ENCODE results near the gene EPM2AIP1. TPM values are rescaled to one million over a fixed set of nuclear protein-coding genes. Genes with fewer than 3 reads are reported as not detected.

Gene EPM2AIP1
- total and polyA plus RNA-seq, 9 of the 15 experiments (the other 6 are each of a cell fraction or from before 2014, with no cell fraction given): 6.7 to 44.8 (median 25.2) TPM

DNA sequence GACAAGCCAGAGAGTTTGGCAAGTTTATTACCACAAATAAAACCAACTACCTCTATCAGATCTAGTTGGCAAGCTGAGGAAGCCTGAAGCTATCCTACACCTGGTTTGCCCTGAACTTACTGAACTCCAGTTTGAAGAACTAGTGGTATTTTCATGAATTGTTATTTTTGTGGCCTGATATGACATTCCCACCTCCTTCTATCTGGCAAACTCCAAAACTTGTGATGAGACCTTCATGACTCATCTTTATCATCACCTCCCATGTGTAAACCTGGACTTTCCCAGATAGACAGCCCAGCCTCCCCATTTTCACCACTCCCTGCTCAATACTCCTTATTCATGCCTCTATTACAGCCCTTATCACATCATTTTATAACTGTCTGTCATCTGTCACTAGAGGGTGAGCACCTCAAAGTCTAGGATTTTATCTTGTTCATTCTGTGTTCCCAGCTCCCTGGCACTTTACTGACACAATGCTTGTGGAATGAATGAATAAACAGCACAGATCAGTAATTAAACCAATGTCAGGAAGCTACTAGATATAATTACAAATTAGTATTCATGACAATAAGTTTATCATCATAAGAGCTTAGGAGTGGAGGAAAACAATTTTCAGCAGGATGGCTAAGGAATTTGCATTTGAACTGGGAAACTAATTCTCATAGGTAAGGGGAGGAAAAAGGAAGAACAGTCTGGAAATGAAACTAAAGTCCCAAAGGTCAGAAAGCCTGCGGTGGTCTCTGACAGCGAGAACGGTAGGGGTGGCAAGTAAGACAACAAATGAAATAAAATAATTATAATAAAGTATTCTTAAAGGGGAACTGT, 34.9 kb downstream of the EPM2AIP1 start (continued):
- TF ChIP-seq, protein P1, sequence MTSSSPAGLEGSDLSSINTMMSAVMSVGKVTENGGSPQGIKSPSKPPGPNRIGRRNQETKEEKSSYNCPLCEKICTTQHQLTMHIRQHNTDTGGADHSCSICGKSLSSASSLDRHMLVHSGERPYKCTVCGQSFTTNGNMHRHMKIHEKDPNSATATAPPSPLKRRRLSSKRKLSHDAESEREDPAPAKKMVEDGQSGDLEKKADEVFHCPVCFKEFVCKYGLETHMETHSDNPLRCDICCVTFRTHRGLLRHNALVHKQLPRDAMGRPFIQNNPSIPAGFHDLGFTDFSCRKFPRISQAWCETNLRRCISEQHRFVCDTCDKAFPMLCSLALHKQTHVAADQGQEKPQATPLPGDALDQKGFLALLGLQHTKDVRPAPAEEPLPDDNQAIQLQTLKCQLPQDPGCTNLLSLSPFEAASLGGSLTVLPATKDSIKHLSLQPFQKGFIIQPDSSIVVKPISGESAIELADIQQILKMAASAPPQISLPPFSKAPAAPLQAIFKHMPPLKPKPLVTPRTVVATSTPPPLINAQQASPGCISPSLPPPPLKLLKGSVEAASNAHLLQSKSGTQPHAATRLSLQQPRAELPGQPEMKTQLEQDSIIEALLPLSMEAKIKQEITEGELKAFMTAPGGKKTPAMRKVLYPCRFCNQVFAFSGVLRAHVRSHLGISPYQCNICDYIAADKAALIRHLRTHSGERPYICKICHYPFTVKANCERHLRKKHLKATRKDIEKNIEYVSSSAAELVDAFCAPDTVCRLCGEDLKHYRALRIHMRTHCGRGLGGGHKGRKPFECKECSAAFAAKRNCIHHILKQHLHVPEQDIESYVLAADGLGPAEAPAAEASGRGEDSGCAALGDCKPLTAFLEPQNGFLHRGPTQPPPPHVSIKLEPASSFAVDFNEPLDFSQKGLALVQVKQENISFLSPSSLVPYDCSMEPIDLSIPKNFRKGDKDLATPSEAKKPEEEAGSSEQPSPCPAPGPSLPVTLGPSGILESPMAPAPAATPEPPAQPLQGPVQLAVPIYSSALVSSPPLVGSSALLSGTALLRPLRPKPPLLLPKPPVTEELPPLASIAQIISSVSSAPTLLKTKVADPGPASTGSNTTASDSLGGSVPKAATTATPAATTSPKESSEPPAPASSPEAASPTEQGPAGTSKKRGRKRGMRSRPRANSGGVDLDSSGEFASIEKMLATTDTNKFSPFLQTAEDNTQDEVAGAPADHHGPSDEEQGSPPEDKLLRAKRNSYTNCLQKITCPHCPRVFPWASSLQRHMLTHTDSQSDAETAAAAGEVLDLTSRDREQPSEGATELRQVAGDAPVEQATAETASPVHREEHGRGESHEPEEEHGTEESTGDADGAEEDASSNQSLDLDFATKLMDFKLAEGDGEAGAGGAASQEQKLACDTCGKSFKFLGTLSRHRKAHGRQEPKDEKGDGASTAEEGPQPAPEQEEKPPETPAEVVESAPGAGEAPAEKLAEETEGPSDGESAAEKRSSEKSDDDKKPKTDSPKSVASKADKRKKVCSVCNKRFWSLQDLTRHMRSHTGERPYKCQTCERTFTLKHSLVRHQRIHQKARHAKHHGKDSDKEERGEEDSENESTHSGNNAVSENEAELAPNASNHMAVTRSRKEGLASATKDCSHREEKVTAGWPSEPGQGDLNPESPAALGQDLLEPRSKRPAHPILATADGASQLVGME (CRISPR knock-in tag; IDR thresholded peaks at IDR 0.05): no peak
- TF ChIP-seq ZNF143 (CRISPR knock-in tag; IDR thresholded peaks at IDR 0.05): no peak
- TF ChIP-seq, protein P2, sequence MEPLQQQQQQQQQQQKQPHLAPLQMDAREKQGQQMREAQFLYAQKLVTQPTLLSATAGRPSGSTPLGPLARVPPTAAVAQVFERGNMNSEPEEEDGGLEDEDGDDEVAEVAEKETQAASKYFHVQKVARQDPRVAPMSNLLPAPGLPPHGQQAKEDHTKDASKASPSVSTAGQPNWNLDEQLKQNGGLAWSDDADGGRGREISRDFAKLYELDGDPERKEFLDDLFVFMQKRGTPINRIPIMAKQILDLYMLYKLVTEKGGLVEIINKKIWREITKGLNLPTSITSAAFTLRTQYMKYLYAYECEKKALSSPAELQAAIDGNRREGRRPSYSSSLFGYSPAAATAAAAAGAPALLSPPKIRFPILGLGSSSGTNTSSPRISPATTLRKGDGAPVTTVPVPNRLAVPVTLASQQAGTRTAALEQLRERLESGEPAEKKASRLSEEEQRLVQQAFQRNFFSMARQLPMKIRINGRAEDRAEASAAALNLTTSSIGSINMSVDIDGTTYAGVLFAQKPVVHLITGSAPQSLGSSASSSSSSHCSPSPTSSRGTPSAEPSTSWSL (CRISPR knock-in tag; IDR thresholded peaks at IDR 0.05; ENCODE audit: borderline replicate concordance): 0 out of 2 replicates have a peak, but pooled peaks have one; percentile 38
- no peak for TF ChIP-seq CBX5 (IDR thresholded peaks at IDR 0.05; ENCODE audit: borderline replicate concordance, low read depth)
- no peak for TF ChIP-seq GABPB2 (CRISPR knock-in tag; conservative IDR thresholded peaks at IDR 0.05)
- TF ChIP-seq WHSC1 (IDR thresholded peaks at IDR 0.05; ENCODE audit: low read length): no peak
- TF ChIP-seq SMARCE1 (IDR thresholded peaks at IDR 0.05): peak; percentile 100
- peak; percentile 81; the same call in 1 of the 2 replicates for TF ChIP-seq CREB1 (IDR thresholded peaks at IDR 0.05)
- peak; percentile 41; the same call in 1 of the 2 replicates for TF ChIP-seq CREB1 (CRISPR knock-in tag; IDR thresholded peaks at IDR 0.05)
- TF ChIP-seq NR1H2 (CRISPR knock-in tag; IDR thresholded peaks at IDR 0.05): no peak
- TF ChIP-seq ZNF146 (CRISPR knock-in tag; IDR thresholded peaks at IDR 0.05; ENCODE audit: unreplicated experiment): no peak
- peak; percentile 88 to 89 for TF ChIP-seq NCOA2 (IDR thresholded peaks at IDR 0.05; ENCODE audit: partially characterized antibody in 2 of 2)
- TF ChIP-seq TEAD1 (CRISPR knock-in tag; IDR thresholded peaks at IDR 0.05): peak in 1 of 2 experiments; percentile 84; a peak in 2 of 4 replicates
- TF ChIP-seq HNRNPL (IDR thresholded peaks at IDR 0.05; ENCODE audit: low read depth, low read length): no peak
- TF ChIP-seq POLR2A (conservative IDR thresholded peaks at IDR 0.05): no peak
- TF ChIP-seq GATA2 (CRISPR knock-in tag; IDR thresholded peaks at IDR 0.05): peak; percentile 85
- TF ChIP-seq TAF1 (IDR thresholded peaks at IDR 0.05; ENCODE audit: control insufficient read depth, extremely low read depth, insufficient read depth, low read length, severe bottlenecking): peak; percentile 52
- peak; percentile 96; the same call in 1 of the 2 replicates for TF ChIP-seq CC2D1A (IDR thresholded peaks at IDR 0.05)
- 0 out of 2 replicates have a peak, but pooled peaks have one; percentile 52 for TF ChIP-seq ZKSCAN1 (IDR thresholded peaks at IDR 0.05; ENCODE audit: low read depth, low read length)
- no peak for TF ChIP-seq EZH2 (IDR thresholded peaks at IDR 0.05; ENCODE audit: borderline replicate concordance, low read depth, low read length)
- no peak; the same call in 1 of the 2 replicates for TF ChIP-seq ZNF668 (CRISPR knock-in tag; IDR thresholded peaks at IDR 0.05)
- peak; percentile 97 for TF ChIP-seq TAL1 (IDR thresholded peaks at IDR 0.05)
